Measurements from ENCODE around the gene PRKAG2. TPM values are rescaled to one million over a fixed set of nuclear protein-coding genes. Genes with fewer than 3 reads are reported as not detected.

Gene PRKAG2
- total RNA-seq, 4 donors from 2014 or later = 7.5 to 14.3 (median 12.2) TPM

GRCh38 chr7:151572136-151572535 is 304.8 kb downstream of the PRKAG2 start:
- 87 to 91% methylated on average over 2 of the region's 2 CpGs for WGBS, 2 donors
- no peak for DNase-seq (ENCODE audit: low spot score in 2 of 2)
- TF ChIP-seq CTCF (IDR thresholded peaks at IDR 0.05) (no peak), POLR2A (IDR thresholded peaks at IDR 0.05) (no peak)
- H3K4me3 ChIP-seq (ENCODE audit: low read depth, poor library complexity, severe bottlenecking) = no peak overlapping the region
- intact Hi-C loops (cut with DNase I; ENCODE audit: low total_unique reads) = no loop called here

- 87% methylated on average over 5 of the region's 5 CpGs for WGBS, 2 donors
- intact Hi-C loops (cut with DNase I; ENCODE audit: low total_unique reads) = no loop called here
- DNase-seq (ENCODE audit: low spot score in 2 of 2) = no peak
- no peak for TF ChIP-seq CTCF (IDR thresholded peaks at IDR 0.05)
- TF ChIP-seq POLR2A (IDR thresholded peaks at IDR 0.05) = no peak
- H3K4me3 ChIP-seq (ENCODE audit: low read depth, poor library complexity, severe bottlenecking) = no peak overlapping the region
Measured at GRCh38 chr7:151571471-151571870, 305.4 kb downstream of the PRKAG2 start.

GRCh38 chr7:151570366-151570915 is 306.5 kb downstream of the PRKAG2 start:
- no peak overlapping the region for H3K4me3 ChIP-seq (ENCODE audit: low read depth, poor library complexity, severe bottlenecking)
- TF ChIP-seq CTCF (IDR thresholded peaks at IDR 0.05) = no peak
- DNase-seq (ENCODE audit: low spot score in 2 of 2) = no peak
- intact Hi-C loops (cut with DNase I; ENCODE audit: low total_unique reads) = no loop called here

GRCh38 chr7:151568956-151569940 is 307.7 kb downstream of the PRKAG2 start:
- DNase-seq (ENCODE audit: low spot score in 2 of 2) = no peak
- H3K4me3 ChIP-seq (ENCODE audit: low read depth, poor library complexity, severe bottlenecking) = no peak overlapping the region
- WGBS, 2 donors = 92 to 93% methylated on average over 20 of the region's 20 CpGs
- intact Hi-C loops (cut with DNase I; ENCODE audit: low total_unique reads) = no loop called here
- TF ChIP-seq POLR2A (IDR thresholded peaks at IDR 0.05) (no peak), CTCF (IDR thresholded peaks at IDR 0.05) (no peak)

GRCh38 chr7:151566897-151567320 is 310.0 kb downstream of the PRKAG2 start:
- TF ChIP-seq POLR2A (IDR thresholded peaks at IDR 0.05) (no peak), CTCF (IDR thresholded peaks at IDR 0.05) (no peak)
- no peak overlapping the region for H3K4me3 ChIP-seq (ENCODE audit: low read depth, poor library complexity, severe bottlenecking)
- DNase-seq (ENCODE audit: low spot score in 2 of 2) = no peak
- intact Hi-C loops (cut with DNase I; ENCODE audit: low total_unique reads) = no loop called here
- WGBS, 2 donors = 25 to 29% methylated on average over 8 of the region's 8 CpGs

Measured in lower leg skin (tissue), 4 donors.